Fibroblast of pulmonary artery (primary cell): Measurements from ENCODE around the gene SQOR.

Experiments
- DNase-seq: peaks from one replicate; pipeline ENCODE4 v3.0.0-alpha.2; 2010; ENCODE audit warnings: low read depth
- H3K4me3 ChIP-seq: replicated peaks from 2 replicates; pipeline ENCODE4 v1.5.1; 2011; ENCODE audit warnings: low read depth, mild to moderate bottlenecking, control low read depth, low read length, moderate library complexity
- CTCF ChIP-seq: IDR thresholded peaks from 2 replicates; pipeline ENCODE4 v1.5.1; 2011; ENCODE audit warnings: mild to moderate bottlenecking, control low read depth, low read length, inconsistent platforms; ENCODE audit errors: missing control alignments

The SQOR gene

GRCh38 chr15:45634432-45635190, at the start of gene SQOR:
Gene SQOR (plus strand): TSS chr15:45635029. CDS start chr15:45658924, 23,895 bp downstream.
- no peak for TF ChIP-seq CTCF
- DNase-seq, result peak; percentile 72
- peak within 1 kb of the TSS; percentile 78 for H3K4me3 ChIP-seq

- DNase-seq, result no peak
- no peak for TF ChIP-seq CTCF
- H3K4me3 ChIP-seq, result no peak overlapping the region
Observed at GRCh38 chr15:45585069-45585791, 49.6 kb upstream of the SQOR start.

- peak overlapping the region; percentile 71 for H3K4me3 ChIP-seq
- no peak for TF ChIP-seq CTCF
- no peak for DNase-seq
Observed at GRCh38 chr15:45586125-45586524, 48.7 kb upstream of the SQOR start.

- no peak for TF ChIP-seq CTCF
- no peak for DNase-seq
- H3K4me3 ChIP-seq, result peak overlapping the region; percentile 71
Observed at GRCh38 chr15:45586601-45587094, 48.2 kb upstream of the SQOR start.

GRCh38 chr15:45587095-45587862, 47.5 kb upstream of the SQOR start, which contains the start of gene BLOC1S6:
Gene BLOC1S6 (plus strand): TSS chr15:45587379. CDS start chr15:45587444, 65 bp downstream.
- DNase-seq, result peak; percentile 96
- H3K4me3 ChIP-seq, result peak within 1 kb of the TSS; percentile 71
- no peak for TF ChIP-seq CTCF

- no peak for DNase-seq
- peak overlapping the region; percentile 71 for H3K4me3 ChIP-seq
- TF ChIP-seq CTCF, result no peak
Observed at GRCh38 chr15:45587863-45588170, 47.0 kb upstream of the SQOR start.
